Upper lobe of left lung (tissue), 4 donors: ENCODE results near the gene BRPF3.

ENCODE experiments used
- EP300 ChIP-seq, 4 donors: sonication (generic); formaldehyde crosslinking; IDR thresholded peaks; one replicate each; pipeline ENCODE4 v1.5.1; 2017; ENCODE audit warnings: antibody characterized with exemption in 4 of 4, control low read depth in 2 of 4
- TF ChIP-seq, protein P1 (sequence below), 6 experiments: fragments of 450-650 bp in 4 of 6; fragments of 200-600 bp in 2 of 6; sonication (generic) in 2 of 6; IDR thresholded peaks; one replicate each; pipeline ENCODE4 v1.5.1; 2016 to 2019; ENCODE audit warnings: antibody characterized with exemption in 6 of 6

DNA sequence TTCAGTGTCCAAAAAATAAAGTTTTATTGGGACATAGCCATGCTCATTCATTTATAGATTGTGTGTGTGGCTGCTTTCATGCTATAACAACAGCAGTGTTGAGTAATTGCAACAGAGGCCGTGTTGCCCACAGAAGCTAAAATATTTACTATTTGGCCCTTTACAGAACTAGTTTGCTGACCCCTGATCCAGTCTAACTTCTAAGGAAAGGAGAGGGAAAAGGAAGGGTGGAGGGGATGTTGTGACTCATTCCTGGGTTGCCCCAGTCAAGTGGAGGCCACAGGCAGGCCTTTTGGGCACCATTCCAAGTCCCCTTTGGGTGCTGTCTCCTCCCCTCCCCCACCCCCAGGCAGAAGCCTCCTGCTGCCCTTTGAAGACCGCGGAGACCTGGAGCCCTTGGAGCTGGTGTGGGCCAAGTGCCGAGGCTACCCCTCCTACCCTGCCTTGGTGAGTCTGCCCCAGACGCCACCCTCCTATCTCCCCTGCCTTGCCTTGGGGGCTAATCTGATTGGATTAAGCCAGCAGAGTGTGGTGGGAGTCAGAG lies 28.4 kb downstream of the BRPF3 start:
- TF ChIP-seq EP300 (IDR thresholded peaks at IDR 0.05) = no peak
- TF ChIP-seq, protein P1, sequence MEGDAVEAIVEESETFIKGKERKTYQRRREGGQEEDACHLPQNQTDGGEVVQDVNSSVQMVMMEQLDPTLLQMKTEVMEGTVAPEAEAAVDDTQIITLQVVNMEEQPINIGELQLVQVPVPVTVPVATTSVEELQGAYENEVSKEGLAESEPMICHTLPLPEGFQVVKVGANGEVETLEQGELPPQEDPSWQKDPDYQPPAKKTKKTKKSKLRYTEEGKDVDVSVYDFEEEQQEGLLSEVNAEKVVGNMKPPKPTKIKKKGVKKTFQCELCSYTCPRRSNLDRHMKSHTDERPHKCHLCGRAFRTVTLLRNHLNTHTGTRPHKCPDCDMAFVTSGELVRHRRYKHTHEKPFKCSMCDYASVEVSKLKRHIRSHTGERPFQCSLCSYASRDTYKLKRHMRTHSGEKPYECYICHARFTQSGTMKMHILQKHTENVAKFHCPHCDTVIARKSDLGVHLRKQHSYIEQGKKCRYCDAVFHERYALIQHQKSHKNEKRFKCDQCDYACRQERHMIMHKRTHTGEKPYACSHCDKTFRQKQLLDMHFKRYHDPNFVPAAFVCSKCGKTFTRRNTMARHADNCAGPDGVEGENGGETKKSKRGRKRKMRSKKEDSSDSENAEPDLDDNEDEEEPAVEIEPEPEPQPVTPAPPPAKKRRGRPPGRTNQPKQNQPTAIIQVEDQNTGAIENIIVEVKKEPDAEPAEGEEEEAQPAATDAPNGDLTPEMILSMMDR (IDR thresholded peaks at IDR 0.05) = no peak
